Measurements from ENCODE around the gene MRPL53. TPM values are rescaled to one million over a fixed set of nuclear protein-coding genes. Genes with fewer than 3 reads are reported as not detected.

MRPL53 gene
- total RNA-seq, 1 donor from 2014 or later: 25.1 TPM

DNA sequence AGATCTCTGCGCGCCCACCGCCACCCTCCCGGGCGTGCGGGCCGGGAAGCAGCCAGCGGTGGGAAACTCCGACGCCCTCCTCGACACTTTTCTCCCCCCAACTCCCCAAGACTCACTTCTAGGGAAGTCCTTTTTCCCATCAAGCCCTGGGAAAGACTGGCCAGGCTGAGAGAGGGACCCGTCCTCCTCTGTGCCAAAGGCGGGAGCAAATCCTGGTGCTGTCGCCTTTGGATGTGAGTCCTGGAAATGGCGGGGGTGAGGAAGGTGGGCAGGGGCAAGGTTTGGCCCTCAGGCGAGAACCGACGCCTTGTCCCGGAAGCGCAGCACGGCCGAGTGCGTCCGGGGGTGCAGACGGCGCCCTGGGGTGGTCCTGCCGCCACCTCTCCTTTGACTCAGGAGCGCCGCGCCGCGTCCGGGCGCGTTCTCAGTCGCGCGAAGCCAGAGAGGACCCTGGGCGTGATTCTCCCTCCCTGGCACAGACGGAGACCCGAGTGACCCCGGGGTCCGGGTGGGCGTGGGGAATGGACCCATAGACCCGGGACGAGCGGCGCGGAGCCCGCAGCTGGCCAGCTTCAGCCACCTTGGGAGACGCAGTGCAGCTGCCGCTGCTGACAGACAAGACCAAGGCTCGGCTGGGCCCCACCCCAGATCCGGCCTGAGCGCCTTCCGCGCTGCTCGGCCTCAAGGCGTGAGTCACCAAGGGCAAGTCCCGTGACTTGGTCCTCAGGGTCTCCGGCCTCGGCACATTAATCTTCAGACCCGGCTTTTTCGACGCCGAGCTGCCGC, 30.4 kb upstream of the MRPL53 start:
- Histone ChIP-seq H3K4me1 (ENCODE audit: control insufficient read depth in 3 of 3, insufficient read depth in 3 of 3, low read length in 3 of 3) (peaks cover 38 to 44% (median 40%) of the 10 kb centered on the region in 3 donors), H3K27me3 (ENCODE audit: control insufficient read depth in 3 of 3, insufficient read depth in 3 of 3, low read length in 3 of 3) (peaks cover 45 to 73% (median 52%) of the 10 kb centered on the region in 3 donors), H3K36me3 (ENCODE audit: control insufficient read depth in 3 of 3, insufficient read depth in 3 of 3, low read length in 3 of 3) (peaks cover 16 to 19% (median 18%) of the 10 kb centered on the region in 3 donors), H3K9me3 (ENCODE audit: control insufficient read depth in 3 of 3, low read length in 3 of 3) (no peaks in the 10 kb centered on the region), H3K27ac (ENCODE audit: low read depth, low read length) (peak overlapping the region; percentile 77), H3K4me3 (ENCODE audit: low read length in 3 of 3) (peak overlapping the region; percentile 61 to 86 (median 74)), H3K9ac (ENCODE audit: low read depth in 1 of 3, low read length in 3 of 3) (peak overlapping the region; percentile 59 to 79 (median 79))

GRCh38 chr2:74502147-74502719, 29.8 kb upstream of the MRPL53 start:
- peaks cover 50 to 80% (median 59%) of the 10 kb centered on the region in 3 donors for H3K27me3 ChIP-seq (ENCODE audit: control insufficient read depth in 3 of 3, insufficient read depth in 3 of 3, low read length in 3 of 3)
- H3K4me1 ChIP-seq (ENCODE audit: control insufficient read depth in 3 of 3, insufficient read depth in 3 of 3, low read length in 3 of 3): peaks cover 42 to 47% (median 45%) of the 10 kb centered on the region in 3 donors
- no peaks in the 10 kb centered on the region for H3K9me3 ChIP-seq (ENCODE audit: control insufficient read depth in 3 of 3, low read length in 3 of 3)
- peaks cover 16 to 19% (median 18%) of the 10 kb centered on the region in 3 donors for H3K36me3 ChIP-seq (ENCODE audit: control insufficient read depth in 3 of 3, insufficient read depth in 3 of 3, low read length in 3 of 3)
- H3K9ac ChIP-seq (ENCODE audit: low read depth in 1 of 3, low read length in 3 of 3): peak overlapping the region; percentile 59 to 79 (median 79)
- H3K27ac ChIP-seq (ENCODE audit: low read depth, low read length): peak overlapping the region; percentile 77
- H3K4me3 ChIP-seq (ENCODE audit: low read length in 3 of 3): peak overlapping the region; percentile 61 to 86 (median 74)

DNA sequence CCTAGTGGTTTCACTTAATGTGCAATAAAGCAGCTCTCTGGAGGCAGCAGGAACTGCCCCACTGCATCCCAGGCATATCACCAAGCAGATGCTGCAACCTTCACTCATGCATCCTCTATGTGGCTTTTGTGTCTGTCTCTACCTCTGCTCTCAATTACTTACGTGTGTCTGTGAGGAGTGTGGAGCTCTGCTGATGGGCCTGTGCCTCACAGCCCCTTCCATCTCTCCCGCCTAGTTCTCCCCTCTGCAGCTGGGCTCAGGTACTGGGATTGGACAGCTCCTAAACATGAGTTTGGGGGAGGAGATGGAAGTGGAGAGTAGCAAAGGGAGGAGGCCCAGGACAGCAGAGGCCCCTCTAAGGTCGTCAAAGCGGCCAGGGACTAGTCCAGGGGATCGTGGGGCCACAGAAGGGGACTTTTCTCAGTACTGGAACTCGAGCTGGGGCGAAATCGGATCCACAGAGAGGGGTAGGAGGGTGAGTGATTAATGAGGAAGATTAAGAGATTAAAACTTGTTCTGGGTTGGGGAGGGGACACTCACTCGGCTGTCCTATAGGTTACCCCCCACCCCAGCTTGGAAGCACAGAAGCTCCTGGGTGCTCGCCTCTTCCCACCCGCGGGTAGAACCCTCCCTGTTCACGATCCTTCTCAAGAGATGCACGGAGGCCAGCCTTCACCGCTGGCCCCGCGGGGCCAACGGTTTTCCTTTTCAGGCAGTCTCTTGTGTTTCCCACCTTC, 29.0 kb upstream of the MRPL53 start:
- Histone ChIP-seq H3K4me1 (ENCODE audit: control insufficient read depth in 3 of 3, insufficient read depth in 3 of 3, low read length in 3 of 3) (peaks cover 37 to 42% (median 38%) of the 10 kb centered on the region in 3 donors), H3K27ac (ENCODE audit: low read depth, low read length) (no peak overlapping the region), H3K36me3 (ENCODE audit: control insufficient read depth in 3 of 3, insufficient read depth in 3 of 3, low read length in 3 of 3) (peaks cover 15 to 16% (median 15%) of the 10 kb centered on the region in 3 donors), H3K4me3 (ENCODE audit: low read length in 3 of 3) (no peak overlapping the region), H3K27me3 (ENCODE audit: control insufficient read depth in 3 of 3, insufficient read depth in 3 of 3, low read length in 3 of 3) (peaks cover 54 to 82% (median 65%) of the 10 kb centered on the region in 3 donors), H3K9me3 (ENCODE audit: control insufficient read depth in 3 of 3, low read length in 3 of 3) (no peaks in the 10 kb centered on the region), H3K9ac (ENCODE audit: low read depth in 1 of 3, low read length in 3 of 3) (no peak overlapping the region)

GRCh38 chr2:74500578-74500946, 28.1 kb upstream of the MRPL53 start:
- Histone ChIP-seq H3K36me3 (ENCODE audit: control insufficient read depth in 3 of 3, insufficient read depth in 3 of 3, low read length in 3 of 3) (peaks cover 10% of the 10 kb centered on the region in 3 donors), H3K27ac (ENCODE audit: low read depth, low read length) (no peak overlapping the region), H3K4me3 (ENCODE audit: low read length in 3 of 3) (no peak overlapping the region), H3K4me1 (ENCODE audit: control insufficient read depth in 3 of 3, insufficient read depth in 3 of 3, low read length in 3 of 3) (peaks cover 29 to 35% (median 30%) of the 10 kb centered on the region in 3 donors), H3K27me3 (ENCODE audit: control insufficient read depth in 3 of 3, insufficient read depth in 3 of 3, low read length in 3 of 3) (peaks cover 54 to 80% (median 66%) of the 10 kb centered on the region in 3 donors), H3K9ac (ENCODE audit: low read depth in 1 of 3, low read length in 3 of 3) (no peak overlapping the region), H3K9me3 (ENCODE audit: control insufficient read depth in 3 of 3, low read length in 3 of 3) (no peaks in the 10 kb centered on the region)

- no peak overlapping the region for H3K9ac ChIP-seq (ENCODE audit: low read depth in 1 of 3, low read length in 3 of 3)
- no peaks in the 10 kb centered on the region for H3K9me3 ChIP-seq (ENCODE audit: control insufficient read depth in 3 of 3, low read length in 3 of 3)
- H3K27me3 ChIP-seq (ENCODE audit: control insufficient read depth in 3 of 3, insufficient read depth in 3 of 3, low read length in 3 of 3): peaks cover 53 to 75% (median 66%) of the 10 kb centered on the region in 3 donors
- no peak overlapping the region for H3K27ac ChIP-seq (ENCODE audit: low read depth, low read length)
- peaks cover 27 to 30% (median 28%) of the 10 kb centered on the region in 3 donors for H3K4me1 ChIP-seq (ENCODE audit: control insufficient read depth in 3 of 3, insufficient read depth in 3 of 3, low read length in 3 of 3)
- H3K4me3 ChIP-seq (ENCODE audit: low read length in 3 of 3): no peak overlapping the region
- peaks cover 4 to 5% (median 5%) of the 10 kb centered on the region in 3 donors for H3K36me3 ChIP-seq (ENCODE audit: control insufficient read depth in 3 of 3, insufficient read depth in 3 of 3, low read length in 3 of 3)
Measured at GRCh38 chr2:74499940-74500577, 27.6 kb upstream of the MRPL53 start.

- peak within 1 kb of the TSS; percentile 29 to 68 (median 30) for H3K9ac ChIP-seq (ENCODE audit: low read depth in 1 of 3, low read length in 3 of 3)
- H3K36me3 ChIP-seq (ENCODE audit: control insufficient read depth in 3 of 3, insufficient read depth in 3 of 3, low read length in 3 of 3): peaks cover 0 to under 1% (median 0%) of the 10 kb centered on the region in 3 donors
- H3K27me3 ChIP-seq (ENCODE audit: control insufficient read depth in 3 of 3, insufficient read depth in 3 of 3, low read length in 3 of 3): peaks cover 47 to 75% (median 66%) of the 10 kb centered on the region in 3 donors
- H3K9me3 ChIP-seq (ENCODE audit: control insufficient read depth in 3 of 3, low read length in 3 of 3): no peaks in the 10 kb centered on the region
- peak within 1 kb of the TSS; percentile 59 to 66 (median 60) for H3K4me3 ChIP-seq (ENCODE audit: low read length in 3 of 3)
- no peak within 1 kb of the TSS for H3K27ac ChIP-seq (ENCODE audit: low read depth, low read length)
- H3K4me1 ChIP-seq (ENCODE audit: control insufficient read depth in 3 of 3, insufficient read depth in 3 of 3, low read length in 3 of 3): peaks cover 27 to 29% (median 28%) of the 10 kb centered on the region in 3 donors
Measured at GRCh38 chr2:74499267-74499939, 26.9 kb upstream of the MRPL53 start, which contains the start of gene LBX2. Gene LBX2, minus strand, starts transcription at chr2:74499603. Its CDS starts 66 bp downstream, at chr2:74499537.

DNA sequence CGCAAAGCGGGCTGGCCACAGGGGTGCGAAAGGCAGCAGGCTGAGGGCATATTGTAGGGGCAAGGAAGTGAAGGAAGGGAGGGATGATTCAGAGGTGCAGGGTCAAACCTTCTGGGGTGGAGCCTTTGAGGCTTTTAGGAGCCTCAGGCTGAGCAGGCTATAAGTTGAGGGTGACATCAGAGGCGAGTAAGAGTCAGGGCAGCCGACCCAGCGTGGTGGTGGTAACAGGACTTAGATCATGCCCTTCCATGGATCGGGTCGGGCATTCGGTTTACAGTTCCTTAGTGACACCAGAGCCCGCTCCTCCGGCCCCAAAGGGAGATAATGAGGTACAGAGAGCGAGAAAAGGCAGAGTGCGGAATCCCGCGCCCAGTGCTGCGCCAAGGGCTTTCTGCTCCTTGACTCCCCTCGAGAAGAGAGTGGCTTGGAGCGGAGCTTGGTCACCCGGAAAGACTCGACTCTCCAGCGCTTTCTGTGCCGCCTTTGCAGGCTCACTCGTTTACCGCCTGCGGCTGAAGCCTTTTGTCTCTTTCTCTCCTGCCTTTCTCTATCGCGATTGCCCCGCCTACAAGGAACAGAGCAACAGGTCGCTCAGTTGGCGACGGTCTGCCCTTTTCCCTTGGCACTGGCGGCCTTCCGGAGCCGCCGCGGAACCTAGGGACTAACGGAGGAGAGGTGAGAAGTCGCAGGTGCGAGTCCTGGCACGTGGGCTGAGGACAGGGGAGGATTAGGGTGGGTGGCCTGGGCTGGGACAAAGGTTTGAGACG, 26.2 kb upstream of the MRPL53 start:
- Histone ChIP-seq H3K9me3 (ENCODE audit: control insufficient read depth in 3 of 3, low read length in 3 of 3) (no peaks in the 10 kb centered on the region), H3K36me3 (ENCODE audit: control insufficient read depth in 3 of 3, insufficient read depth in 3 of 3, low read length in 3 of 3) (peaks cover 4 to 8% (median 5%) of the 10 kb centered on the region in 3 donors), H3K4me1 (ENCODE audit: control insufficient read depth in 3 of 3, insufficient read depth in 3 of 3, low read length in 3 of 3) (peaks cover 20 to 23% (median 23%) of the 10 kb centered on the region in 3 donors), H3K27ac (ENCODE audit: low read depth, low read length) (no peak overlapping the region), H3K27me3 (ENCODE audit: control insufficient read depth in 3 of 3, insufficient read depth in 3 of 3, low read length in 3 of 3) (peaks cover 47 to 70% (median 62%) of the 10 kb centered on the region in 3 donors), H3K9ac (ENCODE audit: low read depth in 1 of 3, low read length in 3 of 3) (peak overlapping the region; percentile 29 to 68 (median 30)), H3K4me3 (ENCODE audit: low read length in 3 of 3) (peak overlapping the region; percentile 59 to 66 (median 60))

- Histone ChIP-seq H3K27me3 (ENCODE audit: control insufficient read depth in 3 of 3, insufficient read depth in 3 of 3, low read length in 3 of 3) (peaks cover 47 to 64% (median 62%) of the 10 kb centered on the region in 3 donors), H3K36me3 (ENCODE audit: control insufficient read depth in 3 of 3, insufficient read depth in 3 of 3, low read length in 3 of 3) (peaks cover 11 to 15% (median 12%) of the 10 kb centered on the region in 3 donors), H3K9me3 (ENCODE audit: control insufficient read depth in 3 of 3, low read length in 3 of 3) (no peaks in the 10 kb centered on the region), H3K4me1 (ENCODE audit: control insufficient read depth in 3 of 3, insufficient read depth in 3 of 3, low read length in 3 of 3) (peaks cover 19 to 23% (median 23%) of the 10 kb centered on the region in 3 donors), H3K9ac (ENCODE audit: low read depth in 1 of 3, low read length in 3 of 3) (peak overlapping the region; percentile 28 to 40 (median 33)), H3K4me3 (ENCODE audit: low read length in 3 of 3) (peak overlapping the region; percentile 59 to 66 (median 60)), H3K27ac (ENCODE audit: low read depth, low read length) (no peak overlapping the region)
Measured at GRCh38 chr2:74497777-74498499, 25.5 kb upstream of the MRPL53 start.

All from skeletal muscle tissue (tissue), 4 donors.